Measurements from ENCODE around the gene HK1.

GRCh38 chr10:69402386-69402785 lies 124.1 kb downstream of the HK1 start:
- TF ChIP-seq POLR2A (IDR thresholded peaks at IDR 0.05), result no peak
- no peak for TF ChIP-seq CTCF (IDR thresholded peaks at IDR 0.05)
